Measurements from ENCODE around the gene TBC1D22A.

The TBC1D22A gene

GRCh38 chr22:47054231-47055072 is 292.0 kb downstream of the TBC1D22A start:
- no peak for DNase-seq
- no peak for TF ChIP-seq GATA1 (IDR thresholded peaks at IDR 0.05; ENCODE audit: low read depth, low read length)
- TF ChIP-seq POLR2A (IDR thresholded peaks at IDR 0.05; ENCODE audit: low read length), result no peak

- TF ChIP-seq GATA1 (IDR thresholded peaks at IDR 0.05; ENCODE audit: low read depth, low read length), result no peak
- TF ChIP-seq POLR2A (IDR thresholded peaks at IDR 0.05; ENCODE audit: low read length), result no peak
- no peak for DNase-seq
These were observed 292.6 kb downstream of the TBC1D22A start for GRCh38 chr22:47055073-47055355.

GRCh38 chr22:47055461-47055860 is 293.0 kb downstream of the TBC1D22A start:
- TF ChIP-seq GATA1 (IDR thresholded peaks at IDR 0.05; ENCODE audit: low read depth, low read length) (no peak), POLR2A (IDR thresholded peaks at IDR 0.05; ENCODE audit: low read length) (no peak)
- no peak for DNase-seq

GRCh38 chr22:47055921-47056320 is 293.5 kb downstream of the TBC1D22A start:
- no peak for DNase-seq
- no peak for TF ChIP-seq POLR2A (IDR thresholded peaks at IDR 0.05; ENCODE audit: low read length)
- no peak for TF ChIP-seq GATA1 (IDR thresholded peaks at IDR 0.05; ENCODE audit: low read depth, low read length)

GRCh38 chr22:47056361-47056760 is 293.9 kb downstream of the TBC1D22A start:
- no peak for DNase-seq
- TF ChIP-seq POLR2A (IDR thresholded peaks at IDR 0.05; ENCODE audit: low read length) (no peak), GATA1 (IDR thresholded peaks at IDR 0.05; ENCODE audit: low read depth, low read length) (no peak)

GRCh38 chr22:47056776-47057470 is 294.5 kb downstream of the TBC1D22A start:
- no peak for DNase-seq
- TF ChIP-seq GATA1 (IDR thresholded peaks at IDR 0.05; ENCODE audit: low read depth, low read length) (no peak), POLR2A (IDR thresholded peaks at IDR 0.05; ENCODE audit: low read length) (no peak)

- no peak for TF ChIP-seq GATA1 (IDR thresholded peaks at IDR 0.05; ENCODE audit: low read depth, low read length)
- no peak for TF ChIP-seq POLR2A (IDR thresholded peaks at IDR 0.05; ENCODE audit: low read length)
- no peak for DNase-seq
These were observed 295.6 kb downstream of the TBC1D22A start for GRCh38 chr22:47057916-47058585.

- TF ChIP-seq POLR2A (IDR thresholded peaks at IDR 0.05; ENCODE audit: low read length) (no peak), GATA1 (IDR thresholded peaks at IDR 0.05; ENCODE audit: low read depth, low read length) (no peak)
- DNase-seq, result no peak
These were observed 296.6 kb downstream of the TBC1D22A start for GRCh38 chr22:47059076-47059475.

- no peak for DNase-seq
These were observed 297.3 kb downstream of the TBC1D22A start for GRCh38 chr22:47059701-47060161.

GRCh38 chr22:47060718-47061117 is 298.3 kb downstream of the TBC1D22A start:
- TF ChIP-seq GATA1 (IDR thresholded peaks at IDR 0.05; ENCODE audit: low read depth, low read length) (no peak), POLR2A (IDR thresholded peaks at IDR 0.05; ENCODE audit: low read length) (no peak)

More at GRCh38 chr22:47059701-47060161, 297.3 kb downstream of the TBC1D22A start:
- TF ChIP-seq POLR2A (IDR thresholded peaks at IDR 0.05; ENCODE audit: low read length), result no peak
- no peak for TF ChIP-seq GATA1 (IDR thresholded peaks at IDR 0.05; ENCODE audit: low read depth, low read length)

GRCh38 chr22:47061226-47061625 is 298.8 kb downstream of the TBC1D22A start:
- DNase-seq, result no peak
- TF ChIP-seq POLR2A (IDR thresholded peaks at IDR 0.05; ENCODE audit: low read length), result no peak
- TF ChIP-seq GATA1 (IDR thresholded peaks at IDR 0.05; ENCODE audit: low read depth, low read length), result no peak

More at GRCh38 chr22:47060718-47061117, 298.3 kb downstream of the TBC1D22A start:
- DNase-seq, result no peak

GRCh38 chr22:47062126-47062525 is 299.7 kb downstream of the TBC1D22A start:
- no peak for TF ChIP-seq GATA1 (IDR thresholded peaks at IDR 0.05; ENCODE audit: low read depth, low read length)
- no peak for TF ChIP-seq POLR2A (IDR thresholded peaks at IDR 0.05; ENCODE audit: low read length)
- DNase-seq, result no peak

- TF ChIP-seq GATA1 (IDR thresholded peaks at IDR 0.05; ENCODE audit: low read depth, low read length), result no peak
- TF ChIP-seq POLR2A (IDR thresholded peaks at IDR 0.05; ENCODE audit: low read length), result no peak
- DNase-seq, result no peak
These were observed 300.6 kb downstream of the TBC1D22A start for GRCh38 chr22:47063071-47063509.

GRCh38 chr22:47063606-47064005 is 301.2 kb downstream of the TBC1D22A start:
- no peak for DNase-seq
- TF ChIP-seq GATA1 (IDR thresholded peaks at IDR 0.05; ENCODE audit: low read depth, low read length) (no peak), POLR2A (IDR thresholded peaks at IDR 0.05; ENCODE audit: low read length) (no peak)
